ENCODE data around the gene FNDC3B. TPM values are rescaled to one million over a fixed set of nuclear protein-coding genes. Genes with fewer than 3 reads are reported as not detected.

The FNDC3B gene
- total and polyA plus RNA-seq, 5 donors from 2014 or later = 6.8 to 31.8 (median 11.7) TPM

DNA sequence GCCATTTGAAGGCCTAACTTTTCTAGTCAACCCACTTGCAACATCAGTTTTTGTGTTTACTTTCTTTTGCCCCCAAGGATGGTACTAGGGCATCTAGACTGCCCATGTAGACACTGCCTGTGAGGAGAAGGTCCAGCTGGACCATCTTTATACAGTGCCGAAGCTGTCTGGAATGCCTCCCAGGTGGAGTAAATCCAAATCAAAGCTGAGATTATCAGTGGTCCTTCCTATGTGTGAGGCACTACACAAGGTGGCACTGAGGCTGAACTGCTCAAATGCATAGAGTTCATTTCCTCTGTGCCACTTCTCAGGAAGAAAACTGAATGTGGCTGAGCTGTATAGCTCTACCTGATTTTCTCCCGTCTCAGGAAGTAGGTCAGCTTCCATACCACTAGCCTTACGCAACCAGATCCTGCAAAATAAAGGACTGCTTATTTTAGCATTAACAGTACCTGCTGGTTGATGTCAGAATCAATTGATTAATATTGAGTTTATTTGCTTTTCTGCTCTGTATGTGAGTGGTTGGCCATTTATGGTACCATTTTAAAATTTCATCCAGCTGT lies 302.8 kb downstream of the FNDC3B start:
- peaks cover 0 to 7% (median 5%) of the 10 kb centered on the region in 4 donors for H3K4me1 Mint-ChIP-seq
- H3K36me3 Mint-ChIP-seq = peaks cover 27% of the 10 kb centered on the region
- no peak for ATAC-seq (ENCODE audit: low read depth in 2 of 2)
- no peak overlapping the region for H3K27ac Mint-ChIP-seq
- H3K4me1 ChIP-seq (ENCODE audit: control insufficient read depth, insufficient read depth, low read length, poor library complexity, severe bottlenecking) = no peaks in the 10 kb centered on the region
- no peaks in the 10 kb centered on the region for H3K9me3 ChIP-seq (ENCODE audit: control insufficient read depth in 2 of 2, low read length in 2 of 2)
- H3K9me3 Mint-ChIP-seq = no peaks in the 10 kb centered on the region
- DNase-seq = no peak
- H3K27ac ChIP-seq (ENCODE audit: insufficient read depth, low read length, poor library complexity, severe bottlenecking) = no peak overlapping the region
- no peak overlapping the region for H3K4me3 ChIP-seq (ENCODE audit: low read depth, low read length)
- no peaks in the 10 kb centered on the region for H3K27me3 Mint-ChIP-seq
- no peaks in the 10 kb centered on the region for H3K27me3 ChIP-seq (ENCODE audit: control insufficient read depth, insufficient read depth, low read length)
- no peak overlapping the region for H3K4me3 Mint-ChIP-seq
- H3K36me3 ChIP-seq (ENCODE audit: control insufficient read depth, insufficient read depth, low read length) = peaks cover 15% of the 10 kb centered on the region

DNA sequence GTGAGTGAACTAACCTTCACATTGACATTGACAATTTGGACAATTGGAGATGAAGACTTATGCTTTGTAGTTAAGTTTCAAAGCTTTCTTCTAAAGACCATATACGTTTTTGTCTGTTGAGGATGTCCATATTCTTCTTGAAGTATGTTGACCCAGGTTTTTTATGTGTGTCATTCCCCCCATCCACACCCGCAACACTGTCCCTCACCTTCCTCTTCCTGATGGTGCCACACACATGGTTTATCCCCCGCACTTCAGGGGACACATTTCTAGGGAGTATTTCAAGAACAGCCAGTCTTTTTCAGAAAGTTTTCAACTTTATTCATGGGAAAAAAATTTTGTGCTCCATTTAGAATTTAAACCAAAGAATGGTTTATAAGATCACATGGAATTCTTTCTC lies 303.7 kb downstream of the FNDC3B start:
- Mint-ChIP-seq H3K4me1 (peaks cover 0 to 8% (median 6%) of the 10 kb centered on the region in 4 donors), H3K9me3 (no peaks in the 10 kb centered on the region), H3K27me3 (no peaks in the 10 kb centered on the region), H3K4me3 (no peak overlapping the region), H3K27ac (no peak overlapping the region), H3K36me3 (peaks cover 33% of the 10 kb centered on the region)
- Histone ChIP-seq H3K4me1 (ENCODE audit: control insufficient read depth, insufficient read depth, low read length, poor library complexity, severe bottlenecking) (no peaks in the 10 kb centered on the region), H3K36me3 (ENCODE audit: control insufficient read depth, insufficient read depth, low read length) (peaks cover 16% of the 10 kb centered on the region), H3K9me3 (ENCODE audit: control insufficient read depth in 2 of 2, low read length in 2 of 2) (no peaks in the 10 kb centered on the region), H3K27ac (ENCODE audit: insufficient read depth, low read length, poor library complexity, severe bottlenecking) (no peak overlapping the region), H3K27me3 (ENCODE audit: control insufficient read depth, insufficient read depth, low read length) (no peaks in the 10 kb centered on the region), H3K4me3 (ENCODE audit: low read depth, low read length) (no peak overlapping the region)
- DNase-seq = no peak
- ATAC-seq (ENCODE audit: low read depth in 2 of 2) = no peak

DNA sequence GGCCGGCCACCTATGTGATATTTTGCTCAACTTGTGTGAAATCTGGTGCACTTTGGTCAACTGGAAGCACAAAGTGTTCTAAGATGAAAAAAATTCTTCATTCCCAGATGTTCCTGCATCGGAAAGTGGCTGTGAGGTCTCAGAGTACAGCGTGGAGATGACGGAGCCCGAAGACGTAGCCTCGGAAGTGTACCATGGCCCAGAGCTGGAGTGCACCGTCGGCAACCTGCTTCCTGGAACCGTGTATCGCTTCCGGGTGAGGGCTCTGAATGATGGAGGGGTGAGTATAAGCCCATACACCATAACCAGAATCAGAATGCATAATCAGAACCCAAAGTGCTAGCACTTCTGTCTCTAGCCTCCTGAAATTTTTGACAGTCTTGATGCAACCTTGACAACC lies 304.6 kb downstream of the FNDC3B start:
- Mint-ChIP-seq H3K36me3 (peaks cover 33% of the 10 kb centered on the region), H3K27me3 (no peaks in the 10 kb centered on the region), H3K27ac (no peak overlapping the region), H3K4me1 (peaks cover 0 to 8% (median 6%) of the 10 kb centered on the region in 4 donors), H3K9me3 (no peaks in the 10 kb centered on the region), H3K4me3 (no peak overlapping the region)
- DNase-seq (no peak), ATAC-seq (ENCODE audit: low read depth in 2 of 2) (no peak)
- H3K9me3 ChIP-seq (ENCODE audit: control insufficient read depth in 2 of 2, low read length in 2 of 2) = no peaks in the 10 kb centered on the region
- no peak overlapping the region for H3K27ac ChIP-seq (ENCODE audit: insufficient read depth, low read length, poor library complexity, severe bottlenecking)
- H3K4me3 ChIP-seq (ENCODE audit: low read depth, low read length) = no peak overlapping the region
- no peaks in the 10 kb centered on the region for H3K4me1 ChIP-seq (ENCODE audit: control insufficient read depth, insufficient read depth, low read length, poor library complexity, severe bottlenecking)
- peaks cover 16% of the 10 kb centered on the region for H3K36me3 ChIP-seq (ENCODE audit: control insufficient read depth, insufficient read depth, low read length)
- no peaks in the 10 kb centered on the region for H3K27me3 ChIP-seq (ENCODE audit: control insufficient read depth, insufficient read depth, low read length)

DNA sequence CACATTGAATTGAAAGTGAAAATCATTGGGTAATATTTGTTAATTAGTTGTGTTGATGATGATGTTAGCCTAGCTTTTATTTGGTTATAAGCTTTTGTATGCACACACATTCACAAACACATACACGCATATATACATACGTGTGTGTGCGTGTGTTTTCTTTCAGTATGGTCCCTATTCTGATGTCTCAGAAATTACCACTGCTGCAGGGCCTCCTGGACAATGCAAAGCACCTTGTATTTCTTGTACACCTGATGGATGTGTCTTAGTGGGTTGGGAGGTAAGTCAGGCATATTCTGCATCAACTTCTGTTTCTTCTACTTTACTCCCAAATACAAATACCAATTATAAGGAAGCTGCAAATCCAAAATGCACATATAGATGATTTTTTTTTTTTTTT lies 306.8 kb downstream of the FNDC3B start:
- Histone ChIP-seq H3K27ac (ENCODE audit: insufficient read depth, low read length, poor library complexity, severe bottlenecking) (no peak overlapping the region), H3K36me3 (ENCODE audit: control insufficient read depth, insufficient read depth, low read length) (peaks cover 16% of the 10 kb centered on the region), H3K27me3 (ENCODE audit: control insufficient read depth, insufficient read depth, low read length) (no peaks in the 10 kb centered on the region), H3K4me3 (ENCODE audit: low read depth, low read length) (no peak overlapping the region), H3K4me1 (ENCODE audit: control insufficient read depth, insufficient read depth, low read length, poor library complexity, severe bottlenecking) (no peaks in the 10 kb centered on the region), H3K9me3 (ENCODE audit: control insufficient read depth in 2 of 2, low read length in 2 of 2) (no peaks in the 10 kb centered on the region)
- H3K4me3 Mint-ChIP-seq = no peak overlapping the region
- no peak overlapping the region for H3K27ac Mint-ChIP-seq
- peaks cover 42% of the 10 kb centered on the region for H3K36me3 Mint-ChIP-seq
- H3K9me3 Mint-ChIP-seq = no peaks in the 10 kb centered on the region
- ATAC-seq (ENCODE audit: low read depth in 2 of 2) = no peak
- peaks cover 0 to 11% (median 6%) of the 10 kb centered on the region in 4 donors for H3K4me1 Mint-ChIP-seq
- no peak for DNase-seq
- no peaks in the 10 kb centered on the region for H3K27me3 Mint-ChIP-seq

DNA sequence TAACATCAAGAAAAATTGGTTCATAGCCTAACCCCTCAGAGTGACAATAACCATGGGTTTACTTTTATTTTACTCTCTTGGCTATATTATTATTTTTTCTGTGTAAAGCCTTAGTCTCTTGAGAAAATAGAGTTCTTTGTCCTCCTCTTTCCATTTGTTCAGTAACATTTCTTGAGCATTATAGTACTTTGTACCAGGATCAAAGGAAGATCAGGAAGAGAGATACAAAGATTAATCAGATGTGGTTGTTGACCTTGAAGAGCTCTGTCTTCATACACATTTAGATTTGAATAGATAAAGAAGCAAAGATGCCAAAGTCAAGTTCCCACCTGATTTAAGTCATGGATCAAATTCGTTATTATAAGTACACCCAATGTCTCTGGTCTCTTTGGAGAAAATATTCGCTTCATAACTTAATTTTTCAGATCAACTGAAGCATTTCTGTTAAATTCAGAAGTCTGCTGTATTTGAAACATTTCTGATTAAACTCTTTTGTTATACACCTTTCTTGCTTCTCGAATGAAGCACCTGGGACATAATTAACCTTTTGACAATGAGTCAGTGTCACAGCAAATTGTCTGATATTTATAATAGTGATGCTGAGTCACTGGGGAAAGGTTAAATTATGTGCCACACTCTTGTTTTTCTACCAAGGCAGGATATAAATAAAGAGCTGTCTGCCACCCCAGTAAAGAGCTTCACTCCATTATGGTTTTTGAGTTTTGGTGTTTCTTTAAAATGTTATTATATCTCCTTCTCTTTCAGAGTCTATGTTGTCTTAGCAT lies 308.7 kb downstream of the FNDC3B start:
- Mint-ChIP-seq H3K4me1 (peaks cover 0 to 6% (median 0%) of the 10 kb centered on the region in 4 donors), H3K27me3 (no peaks in the 10 kb centered on the region), H3K4me3 (no peak overlapping the region), H3K27ac (no peak overlapping the region), H3K9me3 (no peaks in the 10 kb centered on the region), H3K36me3 (peaks cover 52% of the 10 kb centered on the region)
- ATAC-seq (ENCODE audit: low read depth in 2 of 2) (no peak), DNase-seq (no peak)
- H3K4me1 ChIP-seq (ENCODE audit: control insufficient read depth, insufficient read depth, low read length, poor library complexity, severe bottlenecking) = no peaks in the 10 kb centered on the region
- H3K9me3 ChIP-seq (ENCODE audit: control insufficient read depth in 2 of 2, low read length in 2 of 2) = no peaks in the 10 kb centered on the region
- peaks cover 21% of the 10 kb centered on the region for H3K36me3 ChIP-seq (ENCODE audit: control insufficient read depth, insufficient read depth, low read length)
- H3K27me3 ChIP-seq (ENCODE audit: control insufficient read depth, insufficient read depth, low read length) = no peaks in the 10 kb centered on the region
- no peak overlapping the region for H3K4me3 ChIP-seq (ENCODE audit: low read depth, low read length)
- no peak overlapping the region for H3K27ac ChIP-seq (ENCODE audit: insufficient read depth, low read length, poor library complexity, severe bottlenecking)

DNA sequence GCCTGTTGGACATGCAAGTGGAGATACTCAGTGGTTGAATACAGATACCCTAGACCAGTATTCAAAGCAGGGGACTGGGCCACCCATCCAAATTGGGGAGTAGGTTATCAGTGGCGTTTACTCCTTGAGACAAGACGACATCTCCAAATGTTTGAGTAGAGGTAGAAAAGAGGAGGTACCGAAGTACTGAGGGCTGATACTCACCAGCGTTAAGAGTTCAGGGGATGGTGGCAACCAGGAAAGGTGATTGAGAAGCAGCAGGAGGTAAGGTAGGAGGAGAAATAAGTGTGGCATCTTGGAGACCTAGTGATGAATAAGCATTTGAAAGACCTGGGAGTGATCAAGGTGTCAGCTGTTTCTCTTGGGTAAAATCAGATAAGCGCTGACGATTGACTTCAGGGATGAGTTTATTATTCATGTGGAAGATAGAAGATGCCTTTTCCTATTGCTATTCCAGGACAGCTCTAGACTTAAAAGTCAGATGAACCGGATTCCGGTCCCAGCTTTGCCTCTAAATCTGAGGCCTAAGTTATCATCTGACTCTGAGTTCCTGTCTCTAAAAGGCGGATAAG lies 312.6 kb downstream of the FNDC3B start:
- peak overlapping the region in 1 of 3 donors; percentile 32 for H3K27ac Mint-ChIP-seq

DNA sequence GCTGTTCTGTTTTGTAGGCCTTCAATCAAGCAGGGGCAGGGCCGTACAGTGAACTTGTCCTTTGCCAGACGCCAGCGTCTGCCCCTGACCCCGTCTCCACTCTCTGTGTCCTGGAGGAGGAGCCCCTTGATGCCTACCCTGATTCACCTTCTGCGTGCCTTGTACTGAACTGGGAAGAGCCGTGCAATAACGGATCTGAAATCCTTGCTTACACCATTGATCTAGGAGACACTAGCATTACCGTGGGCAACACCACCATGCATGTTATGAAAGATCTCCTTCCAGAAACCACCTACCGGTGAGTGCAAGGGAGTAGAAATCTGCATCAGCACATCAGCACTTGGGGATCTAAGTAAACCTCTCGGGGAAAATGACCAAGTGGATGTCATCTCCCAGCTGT lies 313.4 kb downstream of the FNDC3B start:
- DNase-seq (no peak), ATAC-seq (ENCODE audit: low read depth in 2 of 2) (no peak)
- Histone ChIP-seq H3K27ac (ENCODE audit: insufficient read depth, low read length, poor library complexity, severe bottlenecking) (no peak overlapping the region), H3K27me3 (ENCODE audit: control insufficient read depth, insufficient read depth, low read length) (no peaks in the 10 kb centered on the region), H3K9me3 (ENCODE audit: control insufficient read depth in 2 of 2, low read length in 2 of 2) (no peaks in the 10 kb centered on the region), H3K4me1 (ENCODE audit: control insufficient read depth, insufficient read depth, low read length, poor library complexity, severe bottlenecking) (no peaks in the 10 kb centered on the region), H3K36me3 (ENCODE audit: control insufficient read depth, insufficient read depth, low read length) (peaks cover 13% of the 10 kb centered on the region), H3K4me3 (ENCODE audit: low read depth, low read length) (no peak overlapping the region)
- H3K4me1 Mint-ChIP-seq = peaks cover 0 to 5% (median 0%) of the 10 kb centered on the region in 4 donors
- H3K4me3 Mint-ChIP-seq = no peak overlapping the region
- no peaks in the 10 kb centered on the region for H3K9me3 Mint-ChIP-seq
- peaks cover 61% of the 10 kb centered on the region for H3K36me3 Mint-ChIP-seq
- H3K27me3 Mint-ChIP-seq = no peaks in the 10 kb centered on the region
- no peak overlapping the region for H3K27ac Mint-ChIP-seq

More for the DNA sequence above, 312.6 kb downstream of the FNDC3B start:
- peaks cover 13% of the 10 kb centered on the region for H3K36me3 ChIP-seq (ENCODE audit: control insufficient read depth, insufficient read depth, low read length)
- no peaks in the 10 kb centered on the region for H3K4me1 ChIP-seq (ENCODE audit: control insufficient read depth, insufficient read depth, low read length, poor library complexity, severe bottlenecking)
- Mint-ChIP-seq H3K36me3 (peaks cover 62% of the 10 kb centered on the region), H3K9me3 (no peaks in the 10 kb centered on the region), H3K4me3 (no peak overlapping the region), H3K27me3 (no peaks in the 10 kb centered on the region), H3K4me1 (peaks cover 0 to 6% (median 0%) of the 10 kb centered on the region in 4 donors)
- no peaks in the 10 kb centered on the region for H3K9me3 ChIP-seq (ENCODE audit: control insufficient read depth in 2 of 2, low read length in 2 of 2)
- H3K4me3 ChIP-seq (ENCODE audit: low read depth, low read length) = no peak overlapping the region
- H3K27ac ChIP-seq (ENCODE audit: insufficient read depth, low read length, poor library complexity, severe bottlenecking) = no peak overlapping the region
- DNase-seq (no peak), ATAC-seq (ENCODE audit: low read depth in 2 of 2) (no peak)
- H3K27me3 ChIP-seq (ENCODE audit: control insufficient read depth, insufficient read depth, low read length) = no peaks in the 10 kb centered on the region
